Measurements from ENCODE around the gene TRABD2B.

Gene TRABD2B

DNA sequence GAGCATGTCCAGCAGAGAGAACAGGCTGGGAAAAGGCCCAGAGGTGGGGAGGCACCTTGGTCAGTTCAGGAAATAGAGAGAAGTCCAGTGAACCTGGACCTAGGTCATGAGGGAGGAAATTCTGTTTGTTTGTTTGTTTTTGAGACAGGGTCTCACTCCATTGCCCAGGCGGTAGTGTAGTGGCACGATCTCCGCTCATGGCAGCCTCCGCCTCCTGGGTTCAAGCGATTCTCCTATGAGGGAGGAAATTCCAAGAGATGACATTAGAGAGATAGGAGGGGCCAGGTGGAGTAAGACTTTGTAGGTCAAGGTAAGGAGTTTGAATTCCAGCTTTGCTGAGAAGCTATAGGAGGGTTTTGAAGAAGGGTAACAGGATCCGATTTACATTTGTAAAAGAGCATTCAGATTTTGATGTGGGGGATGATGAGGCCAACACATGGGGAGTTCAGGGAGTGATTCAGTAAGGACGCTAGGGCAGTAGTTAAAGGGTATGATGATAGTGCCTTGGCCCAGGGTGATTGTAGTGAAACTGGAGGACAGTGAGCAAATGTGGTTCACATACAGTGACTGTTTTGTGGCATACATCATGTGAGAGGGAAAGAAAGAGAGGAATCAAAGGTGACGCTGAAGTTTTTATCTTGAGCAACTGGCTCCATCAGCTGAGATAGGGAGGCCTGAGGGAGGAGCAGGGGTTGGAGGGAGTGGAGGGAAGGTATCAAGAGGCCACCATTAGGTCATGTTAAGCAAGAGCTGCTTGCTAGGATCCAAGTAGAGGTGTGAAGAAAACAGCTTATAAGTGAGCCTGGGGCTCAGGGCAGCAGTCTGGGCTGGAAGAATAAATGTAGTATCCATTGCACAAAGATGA, 8.3 kb upstream of the TRABD2B start:
- TF ChIP-seq ZFX (IDR thresholded peaks at IDR 0.05) = no peak
- no peak for TF ChIP-seq CTCF (conservative IDR thresholded peaks at IDR 0.05)
- no peak overlapping the region for H3K27ac ChIP-seq

- no peak overlapping the region for H3K27ac ChIP-seq
- no peak for TF ChIP-seq ZFX (IDR thresholded peaks at IDR 0.05)
- no peak for TF ChIP-seq CTCF (conservative IDR thresholded peaks at IDR 0.05)
Measured at GRCh38 chr1:48003741-48004531, 6.8 kb upstream of the TRABD2B start.

DNA sequence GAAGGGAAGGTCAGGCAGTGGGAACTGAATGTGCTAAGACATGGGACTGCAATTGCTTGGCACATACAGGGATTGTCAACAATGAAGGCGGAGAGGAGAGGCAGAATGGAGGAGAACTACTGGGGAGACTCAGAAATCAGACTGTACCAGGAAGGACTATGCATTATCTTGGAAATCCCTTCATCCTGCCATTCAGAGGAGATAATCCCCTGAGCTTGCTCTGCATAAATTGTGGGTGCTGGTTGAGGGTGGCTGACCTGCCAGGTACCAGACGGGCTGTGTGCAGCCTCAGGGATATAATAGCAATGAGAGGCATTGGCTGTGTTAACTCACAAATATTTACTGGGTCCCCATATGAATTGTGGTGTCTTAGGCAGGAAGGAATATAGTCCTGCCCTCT, 5.0 kb upstream of the TRABD2B start:
- no peak for TF ChIP-seq CTCF (conservative IDR thresholded peaks at IDR 0.05)
- TF ChIP-seq ZFX (IDR thresholded peaks at IDR 0.05) = no peak
- H3K27ac ChIP-seq = no peak overlapping the region

GRCh38 chr1:48001696-48002095, 4.5 kb upstream of the TRABD2B start:
- H3K27ac ChIP-seq = no peak overlapping the region
- TF ChIP-seq ZFX (IDR thresholded peaks at IDR 0.05) (no peak), CTCF (conservative IDR thresholded peaks at IDR 0.05) (no peak)

- H3K27ac ChIP-seq = no peak overlapping the region
Measured at GRCh38 chr1:48000883-48001282, 3.7 kb upstream of the TRABD2B start.

DNA sequence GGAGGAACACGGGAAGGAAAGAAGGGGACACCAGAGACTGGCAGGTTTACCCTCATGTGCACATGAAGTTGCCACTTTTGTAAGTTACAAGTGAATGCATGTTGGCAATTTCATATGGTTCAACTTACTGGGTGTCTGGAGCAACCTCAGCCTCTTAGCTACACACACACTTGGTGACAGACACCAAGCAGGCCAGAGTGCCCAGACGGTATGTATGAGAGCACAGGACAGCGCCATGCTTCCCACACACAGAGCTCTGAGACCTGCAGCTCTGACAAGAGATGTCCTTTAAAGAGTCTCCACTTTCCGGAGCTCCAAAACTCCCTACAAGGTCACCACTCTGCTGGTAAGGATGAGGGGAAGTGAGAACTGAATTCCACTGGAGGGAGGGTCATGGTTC, 1.9 kb upstream of the TRABD2B start:
- H3K27ac ChIP-seq = no peak overlapping the region
- TF ChIP-seq ZFX (IDR thresholded peaks at IDR 0.05) (no peak), CTCF (conservative IDR thresholded peaks at IDR 0.05) (no peak)

More at GRCh38 chr1:48000883-48001282, 3.7 kb upstream of the TRABD2B start:
- TF ChIP-seq ZFX (IDR thresholded peaks at IDR 0.05) (no peak), CTCF (conservative IDR thresholded peaks at IDR 0.05) (no peak)

DNA sequence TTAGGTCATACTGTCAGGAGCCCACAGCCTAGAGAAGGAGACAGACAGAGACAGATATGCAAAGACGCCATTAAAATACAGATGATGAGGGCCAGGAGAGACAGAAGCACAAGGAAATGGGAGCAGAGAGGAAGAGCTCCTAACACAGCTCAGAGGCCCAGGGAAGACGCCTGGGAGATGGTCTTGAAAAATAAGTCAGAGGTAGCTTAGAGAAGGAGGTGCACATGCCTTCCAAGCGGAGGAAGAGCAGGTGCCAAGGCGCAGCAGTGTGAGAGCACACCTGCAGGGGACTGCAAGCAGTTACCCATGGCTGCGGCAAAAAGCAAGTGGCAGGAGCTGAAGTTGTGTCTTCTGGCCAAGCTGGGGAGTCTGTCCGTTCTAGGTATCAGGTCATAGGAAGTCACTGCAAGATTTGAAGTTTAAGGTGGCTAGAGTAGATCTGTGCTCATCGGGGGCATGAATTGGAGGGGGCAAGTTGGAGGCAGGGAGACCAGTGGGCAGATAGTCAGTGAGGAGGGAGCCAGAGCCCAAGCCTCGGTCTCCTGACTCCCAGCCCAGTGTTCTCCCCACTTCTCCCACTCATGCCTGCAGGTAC, 1.3 kb upstream of the TRABD2B start:
- no peak overlapping the region for H3K27ac ChIP-seq
- TF ChIP-seq CTCF (conservative IDR thresholded peaks at IDR 0.05) = no peak
- no peak for TF ChIP-seq ZFX (IDR thresholded peaks at IDR 0.05)

Measured in C4-2B (cell line).